Gastrocnemius medialis (tissue), 4 donors: ENCODE data around the gene TPK1. TPM values are rescaled to one million over a fixed set of nuclear protein-coding genes. Genes with fewer than 3 reads are reported as not detected.
"Not testable (repeated sequence)": the region's sequence is repeated elsewhere in the genome, so short reads cannot be mapped to it uniquely, and the experiment has no call there.

Experiments used
- ATAC-seq, 2 donors: fragments of 150-250 bp; one replicate each; pipeline ENCODE4 v1.9.1; 2016
- DNase-seq, 2 donors: peaks; one replicate each; pipeline ENCODE4 v3.0.0-alpha.2; 2019
- H3K27ac ChIP-seq, 4 donors: fragments of 200-600 bp; sonication (generic); 1 replicate in 1 of 4; 2 replicates in 3 of 4; pipeline ENCODE4 v1.5.1; 2016 to 2018; ENCODE audit warnings: mild to moderate bottlenecking in 2 of 4, moderate library complexity in 1 of 4
- H3K27me3 ChIP-seq, 3 donors: fragments of 200-600 bp; sonication (generic) in 2 of 3; 1 replicate in 1 of 3; 2 replicates in 2 of 3; pipeline versions ENCODE4 v1.5.1 to v1.6.0; 2016 to 2019; ENCODE audit warnings: mild to moderate bottlenecking in 1 of 3, moderate library complexity in 1 of 3
- H3K36me3 ChIP-seq, 2 donors: fragments of 200-600 bp; sonication (generic) in 1 of 2; one replicate each; pipeline ENCODE4 v1.5.1; 2017 to 2018
- H3K4me1 ChIP-seq, 2 donors: fragments of 200-600 bp; sonication (generic) in 1 of 2; one replicate each; pipeline ENCODE4 v1.5.1; 2016 to 2017; ENCODE audit warnings: mild to moderate bottlenecking in 2 of 2
- H3K4me3 ChIP-seq, 4 donors: fragments of 200-600 bp; sonication (generic) in 3 of 4; 1 replicate in 1 of 4; 2 replicates in 3 of 4; pipeline ENCODE4 v1.5.1; 2016 to 2019; ENCODE audit warnings: mild to moderate bottlenecking in 2 of 4
- H3K9me3 ChIP-seq, 3 donors: fragments of 200-600 bp; sonication (generic) in 2 of 3; 1 replicate in 1 of 3; 2 replicates in 2 of 3; pipeline ENCODE4 v1.5.1; 2016 to 2019
- POLR2A ChIP-seq, 2 donors: fragments of 450-650 bp; IDR thresholded peaks; one replicate each; pipeline ENCODE4 v1.6.1; 2017; ENCODE audit warnings: antibody characterized with exemption in 2 of 2, mild to moderate bottlenecking in 2 of 2, moderate library complexity in 2 of 2
- in situ Hi-C, 4 donors: fragments of 200-750 bp; cut with MboI; loops; one replicate each; pipeline versions ENCODE4 v1.15.0 to v1.8.0; 2017; ENCODE audit warnings: low sequenced_read_pairs in 4 of 4
- intact Hi-C: fragments of 100-400 bp; cut with DNase I; formaldehyde crosslinking; loops from one replicate; pipeline ENCODE4 v1.15.1; 2023; ENCODE audit warnings: low total_unique reads
- total RNA-seq, 4 donors: library from RNA; depleted of rRNA; stranded (reverse); fragments of >200 nt; gene quantifications; one replicate each; pipeline versions ENCODE4 v1.1.0 to v1.2.3, GENCODE V29; 2016
- TF ChIP-seq, protein P1 (sequence below), 5 experiments: fragments of 450-650 bp in 3 of 5; fragments of 200-600 bp in 2 of 5; sonication (generic) in 2 of 5; IDR thresholded peaks in 4 of 5; conservative IDR thresholded peaks in 1 of 5; 1 replicate in 4 of 5; 2 replicates in 1 of 5; pipeline ENCODE4 v1.5.1; 2016 to 2019; ENCODE audit warnings: antibody characterized with exemption in 5 of 5, mild to moderate bottlenecking in 3 of 5, moderate library complexity in 3 of 5

TPK1 gene
- total RNA-seq, 4 donors from 2014 or later: 2.0 to 6.9 (median 2.7) TPM

DNA sequence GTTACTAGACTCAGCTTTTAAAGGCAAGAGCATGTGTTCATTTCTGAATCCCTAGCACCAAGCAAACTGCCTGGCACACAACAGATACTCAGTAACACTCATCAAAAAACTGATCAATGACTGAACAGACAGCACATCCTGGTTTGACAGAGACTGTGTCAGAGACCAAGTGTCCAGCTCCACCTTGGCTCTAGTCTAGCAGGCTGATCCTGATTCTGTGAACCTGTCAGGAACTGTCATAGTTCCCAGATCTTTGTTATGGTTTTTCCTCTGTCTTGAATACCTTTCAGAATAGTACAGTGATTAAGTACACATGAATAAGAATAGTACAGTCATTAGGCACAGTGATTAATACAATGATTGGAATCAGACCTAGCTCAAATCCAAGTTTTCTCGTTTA, 53.0 kb downstream of the TPK1 start:
- Histone ChIP-seq H3K9me3 (no peaks in the 10 kb centered on the region), H3K36me3 (no peaks in the 10 kb centered on the region), H3K27me3 (no peaks in the 10 kb centered on the region), H3K4me1 (peaks cover 0 to 12% of the 10 kb centered on the region in 2 donors), H3K27ac (no peak overlapping the region), H3K4me3 (no peak overlapping the region)
- no peak for DNase-seq
- in situ Hi-C loops (no loop called here), intact Hi-C loops (no loop called here)
- TF ChIP-seq, protein P1, sequence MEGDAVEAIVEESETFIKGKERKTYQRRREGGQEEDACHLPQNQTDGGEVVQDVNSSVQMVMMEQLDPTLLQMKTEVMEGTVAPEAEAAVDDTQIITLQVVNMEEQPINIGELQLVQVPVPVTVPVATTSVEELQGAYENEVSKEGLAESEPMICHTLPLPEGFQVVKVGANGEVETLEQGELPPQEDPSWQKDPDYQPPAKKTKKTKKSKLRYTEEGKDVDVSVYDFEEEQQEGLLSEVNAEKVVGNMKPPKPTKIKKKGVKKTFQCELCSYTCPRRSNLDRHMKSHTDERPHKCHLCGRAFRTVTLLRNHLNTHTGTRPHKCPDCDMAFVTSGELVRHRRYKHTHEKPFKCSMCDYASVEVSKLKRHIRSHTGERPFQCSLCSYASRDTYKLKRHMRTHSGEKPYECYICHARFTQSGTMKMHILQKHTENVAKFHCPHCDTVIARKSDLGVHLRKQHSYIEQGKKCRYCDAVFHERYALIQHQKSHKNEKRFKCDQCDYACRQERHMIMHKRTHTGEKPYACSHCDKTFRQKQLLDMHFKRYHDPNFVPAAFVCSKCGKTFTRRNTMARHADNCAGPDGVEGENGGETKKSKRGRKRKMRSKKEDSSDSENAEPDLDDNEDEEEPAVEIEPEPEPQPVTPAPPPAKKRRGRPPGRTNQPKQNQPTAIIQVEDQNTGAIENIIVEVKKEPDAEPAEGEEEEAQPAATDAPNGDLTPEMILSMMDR (IDR thresholded peaks at IDR 0.05 in 4 of 5, conservative IDR thresholded peaks at IDR 0.05 in 1 of 5): no peak
- TF ChIP-seq POLR2A (IDR thresholded peaks at IDR 0.05): no peak
- ATAC-seq: no peak

DNA sequence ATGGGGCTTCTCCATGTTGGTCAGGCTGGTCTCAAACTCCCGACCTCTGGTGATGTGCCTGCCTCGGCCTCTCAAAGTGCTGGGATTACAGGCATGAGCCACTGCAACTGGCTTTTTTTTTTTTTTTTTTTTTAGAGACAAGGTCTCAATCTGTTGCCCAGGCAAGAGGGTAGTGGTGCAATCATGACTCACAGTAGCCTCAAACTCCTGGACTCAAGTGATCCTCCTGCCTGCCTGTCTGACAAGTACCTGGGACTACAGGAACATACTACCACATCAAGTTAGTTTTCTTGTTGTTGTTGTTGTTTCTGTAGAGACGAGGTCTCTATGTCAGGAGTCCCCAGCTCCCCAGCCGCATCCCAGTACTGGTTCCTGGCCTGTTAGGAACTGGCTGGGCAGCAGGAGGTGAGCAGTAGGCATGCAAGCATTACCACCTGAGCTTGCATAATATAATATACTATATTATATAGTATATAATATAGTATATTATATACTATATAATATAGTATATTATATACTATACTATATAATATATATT, 55.7 kb downstream of the TPK1 start:
- in situ Hi-C loops (no loop called here), intact Hi-C loops (no loop called here)
- Histone ChIP-seq H3K9me3 (no peaks in the 10 kb centered on the region), H3K27ac (no peak overlapping the region), H3K27me3 (no peaks in the 10 kb centered on the region), H3K4me1 (peaks cover 0 to 4% of the 10 kb centered on the region in 2 donors), H3K36me3 (no peaks in the 10 kb centered on the region), H3K4me3 (no peak overlapping the region)
- ATAC-seq (no peak), DNase-seq (no peak)
- TF ChIP-seq POLR2A (IDR thresholded peaks at IDR 0.05): no peak
- TF ChIP-seq, protein P1 (IDR thresholded peaks at IDR 0.05 in 4 of 5, conservative IDR thresholded peaks at IDR 0.05 in 1 of 5): no peak

DNA sequence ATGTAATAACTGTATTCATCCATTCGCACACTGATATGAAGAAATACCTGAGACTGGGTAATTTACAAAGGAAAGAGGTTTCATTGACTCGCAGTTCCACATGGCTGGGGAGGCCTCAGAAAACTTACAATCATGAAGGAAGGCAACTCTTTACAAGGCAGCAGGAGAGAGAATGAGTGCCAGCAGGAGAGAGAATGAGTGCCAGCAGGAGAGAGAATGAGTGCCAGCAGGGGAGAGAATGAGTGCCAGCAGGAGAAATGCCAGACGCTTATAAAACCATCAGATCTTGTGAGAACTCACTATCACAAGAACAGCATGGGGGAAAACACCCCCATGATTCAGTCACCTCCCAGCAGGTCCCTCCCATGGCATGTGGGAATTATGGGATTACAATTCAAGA, 58.0 kb downstream of the TPK1 start:
- H3K4me3 ChIP-seq, H3K36me3 ChIP-seq, in situ Hi-C loops, H3K9me3 ChIP-seq, H3K27me3 ChIP-seq, H3K27ac ChIP-seq, H3K4me1 ChIP-seq, DNase-seq, ATAC-seq, intact Hi-C loops: not testable (repeated sequence)

DNA sequence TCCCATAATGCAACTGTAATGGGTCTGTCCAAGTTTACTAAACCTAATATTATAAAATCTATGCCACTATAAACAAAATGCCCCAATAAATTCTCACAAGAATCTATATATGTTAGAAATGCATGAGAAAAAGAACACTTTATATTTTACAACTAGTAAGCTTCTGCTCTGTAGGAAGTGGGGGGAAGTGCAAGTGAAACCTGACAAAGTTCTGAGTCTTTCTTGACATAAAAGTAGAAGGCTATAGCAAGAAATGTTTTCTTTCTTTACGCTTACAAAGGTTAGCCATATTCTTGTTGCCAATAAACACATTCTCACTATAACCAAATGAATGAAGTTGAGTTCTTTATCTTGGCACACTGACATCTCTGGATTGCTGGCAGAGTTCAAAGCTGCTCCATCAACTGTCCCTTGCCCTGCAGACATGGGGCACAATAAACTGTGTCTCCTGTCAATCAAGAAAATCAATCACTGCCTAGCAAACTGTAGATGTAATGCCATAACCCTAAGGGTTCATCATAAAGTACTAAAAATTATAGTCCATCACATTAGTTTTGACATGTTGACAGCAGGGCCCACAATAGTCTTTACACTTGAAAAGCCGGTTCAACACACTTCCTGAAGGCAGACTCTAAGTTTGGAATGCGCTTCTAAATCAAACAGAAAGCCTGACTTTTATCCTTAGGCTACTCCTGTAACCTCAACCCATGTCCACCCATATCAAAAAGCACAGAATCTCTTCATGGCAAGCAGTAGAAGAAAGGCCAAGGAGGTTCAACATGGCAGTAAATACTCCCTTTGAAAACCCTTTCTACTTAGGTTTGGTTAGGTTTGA, 58.6 kb downstream of the TPK1 start:
- no peaks in the 10 kb centered on the region for H3K27me3 ChIP-seq
- intact Hi-C loops: no loop called here
- no peaks in the 10 kb centered on the region for H3K4me1 ChIP-seq
- H3K9me3 ChIP-seq: no peaks in the 10 kb centered on the region
- no peaks in the 10 kb centered on the region for H3K36me3 ChIP-seq
- DNase-seq (no peak), ATAC-seq (no peak)
- no peak for TF ChIP-seq POLR2A (IDR thresholded peaks at IDR 0.05)
- TF ChIP-seq, protein P1 (IDR thresholded peaks at IDR 0.05 in 4 of 5, conservative IDR thresholded peaks at IDR 0.05 in 1 of 5): no peak
- no peak overlapping the region for H3K4me3 ChIP-seq
- H3K27ac ChIP-seq: no peak overlapping the region
- in situ Hi-C loops: no loop called here

DNA sequence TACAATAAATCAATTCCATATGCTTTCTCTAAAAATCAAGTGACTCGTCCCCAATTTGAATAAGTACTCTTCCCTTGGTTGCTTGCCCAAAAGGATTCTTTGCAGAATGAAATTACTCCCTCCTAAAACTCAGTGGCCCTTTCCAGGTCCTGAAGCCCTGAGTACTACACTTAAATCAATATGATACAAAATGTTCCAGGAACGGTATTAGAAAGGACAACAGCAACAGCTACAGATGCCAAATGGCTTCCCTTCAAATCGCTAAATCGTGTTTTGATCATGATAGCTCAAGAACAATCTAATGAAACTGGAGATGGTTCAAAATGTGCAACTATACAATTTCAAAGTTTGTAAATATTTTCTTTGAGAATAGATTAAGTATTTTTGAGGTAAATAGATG, 59.4 kb downstream of the TPK1 start:
- no peaks in the 10 kb centered on the region for H3K36me3 ChIP-seq
- H3K27me3 ChIP-seq: no peaks in the 10 kb centered on the region
- TF ChIP-seq, protein P1 (IDR thresholded peaks at IDR 0.05 in 4 of 5, conservative IDR thresholded peaks at IDR 0.05 in 1 of 5): no peak
- TF ChIP-seq POLR2A (IDR thresholded peaks at IDR 0.05): no peak
- in situ Hi-C loops: no loop called here
- no peak overlapping the region for H3K4me3 ChIP-seq
- intact Hi-C loops: no loop called here
- no peak for DNase-seq
- ATAC-seq: no peak
- no peak overlapping the region for H3K27ac ChIP-seq
- H3K4me1 ChIP-seq: no peaks in the 10 kb centered on the region
- no peaks in the 10 kb centered on the region for H3K9me3 ChIP-seq
